ENCODE data around the gene PFDN6. TPM values are rescaled to one million over a fixed set of nuclear protein-coding genes. Genes with fewer than 3 reads are reported as not detected.

The PFDN6 gene
- total RNA-seq, 1 donor from 2014 or later: 64.5 TPM

GRCh38 chr6:33248932-33249731, 40.3 kb upstream of the PFDN6 start:
- no peaks in the 10 kb centered on the region for H3K27me3 ChIP-seq (ENCODE audit: control insufficient read depth, insufficient read depth, low read length)
- H3K4me3 ChIP-seq (ENCODE audit: low read depth, low read length): peak overlapping the region; percentile 50
- no peaks in the 10 kb centered on the region for H3K36me3 ChIP-seq (ENCODE audit: control insufficient read depth, insufficient read depth, low read length)
- TF ChIP-seq CTCF (IDR thresholded peaks at IDR 0.05; ENCODE audit: insufficient read depth, low read length, severe bottlenecking): peak; percentile 7
- peak; percentile 99 for DNase-seq (ENCODE audit: low read depth)
- FAIRE-seq: peak; percentile 68

GRCh38 chr6:33249732-33250630, 39.4 kb upstream of the PFDN6 start:
- no peak for FAIRE-seq
- H3K27me3 ChIP-seq (ENCODE audit: control insufficient read depth, insufficient read depth, low read length): no peaks in the 10 kb centered on the region
- DNase-seq (ENCODE audit: low read depth): peak; percentile 94
- peak overlapping the region; percentile 50 for H3K4me3 ChIP-seq (ENCODE audit: low read depth, low read length)
- H3K36me3 ChIP-seq (ENCODE audit: control insufficient read depth, insufficient read depth, low read length): no peaks in the 10 kb centered on the region
- no peak for TF ChIP-seq CTCF (IDR thresholded peaks at IDR 0.05; ENCODE audit: insufficient read depth, low read length, severe bottlenecking)

- Histone ChIP-seq H3K27me3 (ENCODE audit: control insufficient read depth, insufficient read depth, low read length) (no peaks in the 10 kb centered on the region), H3K4me3 (ENCODE audit: low read depth, low read length) (no peak overlapping the region), H3K36me3 (ENCODE audit: control insufficient read depth, insufficient read depth, low read length) (no peaks in the 10 kb centered on the region)
- FAIRE-seq (no peak), DNase-seq (ENCODE audit: low read depth) (no peak)
- TF ChIP-seq CTCF (IDR thresholded peaks at IDR 0.05; ENCODE audit: insufficient read depth, low read length, severe bottlenecking): no peak
Observed at GRCh38 chr6:33250731-33251130, 38.7 kb upstream of the PFDN6 start.

- Histone ChIP-seq H3K4me3 (ENCODE audit: low read depth, low read length) (no peak overlapping the region), H3K36me3 (ENCODE audit: control insufficient read depth, insufficient read depth, low read length) (no peaks in the 10 kb centered on the region), H3K27me3 (ENCODE audit: control insufficient read depth, insufficient read depth, low read length) (no peaks in the 10 kb centered on the region)
- no peak for TF ChIP-seq CTCF (IDR thresholded peaks at IDR 0.05; ENCODE audit: insufficient read depth, low read length, severe bottlenecking)
- DNase-seq (ENCODE audit: low read depth) (no peak), FAIRE-seq (no peak)
Observed at GRCh38 chr6:33251395-33252012, 37.9 kb upstream of the PFDN6 start.

GRCh38 chr6:33252759-33253158, 36.6 kb upstream of the PFDN6 start:
- no peak for DNase-seq (ENCODE audit: low read depth)
- no peak for TF ChIP-seq CTCF (IDR thresholded peaks at IDR 0.05; ENCODE audit: insufficient read depth, low read length, severe bottlenecking)
- H3K36me3 ChIP-seq (ENCODE audit: control insufficient read depth, insufficient read depth, low read length): no peaks in the 10 kb centered on the region
- FAIRE-seq: no peak
- H3K27me3 ChIP-seq (ENCODE audit: control insufficient read depth, insufficient read depth, low read length): no peaks in the 10 kb centered on the region
- H3K4me3 ChIP-seq (ENCODE audit: low read depth, low read length): no peak overlapping the region
